Gastroesophageal sphincter (tissue), 4 donors: ENCODE data around the gene B4GALT1. TPM values are rescaled to one million over a fixed set of nuclear protein-coding genes. Genes with fewer than 3 reads are reported as not detected.

ENCODE experiments used
- ATAC-seq: fragments of 150-250 bp; one replicate; pipeline ENCODE4 v1.9.1; 2016; ENCODE audit warnings: mild to moderate bottlenecking, moderate library complexity
- H3K27ac ChIP-seq, 4 donors: fragments of 200-600 bp; sonication (generic) in 3 of 4; 1 replicate in 3 of 4; 2 replicates in 1 of 4; pipeline ENCODE4 v1.5.1; 2016 to 2019
- H3K27me3 ChIP-seq: fragments of 200-600 bp; sonication (generic); one replicate; pipeline ENCODE4 v1.5.1; 2019
- H3K36me3 ChIP-seq, 2 donors: fragments of 200-600 bp; sonication (generic); one replicate each; pipeline ENCODE4 v1.5.1; 2019; ENCODE audit warnings: control low read depth in 1 of 2
- H3K4me1 ChIP-seq, 3 donors: fragments of 200-600 bp; sonication (generic); 1 replicate in 2 of 3; 2 replicates in 1 of 3; pipeline ENCODE4 v1.5.1; 2016 to 2019; ENCODE audit warnings: control low read depth in 2 of 3
- H3K4me3 ChIP-seq, 2 donors: fragments of 200-600 bp; sonication (generic); one replicate each; pipeline ENCODE4 v1.5.1; 2019; ENCODE audit warnings: mild to moderate bottlenecking in 1 of 2, moderate library complexity in 1 of 2
- H3K9me3 ChIP-seq, 3 donors: fragments of 200-600 bp; sonication (generic); one replicate each; pipeline ENCODE4 v1.5.1; 2017 to 2019; ENCODE audit warnings: control low read depth in 2 of 3
- EP300 ChIP-seq: sonication (generic); formaldehyde crosslinking; IDR thresholded peaks from one replicate; pipeline ENCODE4 v1.6.1; 2017; ENCODE audit warnings: antibody characterized with exemption, mild to moderate bottlenecking
- POLR2A ChIP-seq, 2 donors: fragments of 450-650 bp; IDR thresholded peaks; one replicate each; pipeline ENCODE4 v1.6.1; 2017; ENCODE audit warnings: antibody characterized with exemption in 2 of 2, mild to moderate bottlenecking in 2 of 2, moderate library complexity in 1 of 2
- POLR2AphosphoS5 ChIP-seq: sonication (generic); formaldehyde crosslinking; IDR thresholded peaks from one replicate; pipeline ENCODE4 v1.6.1; 2017; ENCODE audit warnings: antibody characterized with exemption
- WGBS, 2 donors: methylation state at CpG; one replicate each; pipeline ENCODE4 v1.1.5; 2018; ENCODE audit warnings: low coverage in 1 of 2; 5-methylcytosine and 5-hydroxymethylcytosine counted together
- total RNA-seq, 4 donors: library from RNA; depleted of rRNA; stranded (reverse); fragments of >200 nt; gene quantifications; one replicate each; pipeline ENCODE4 v1.1.0, GENCODE V29; 2016
- TF ChIP-seq, protein P1 (sequence below), 4 experiments: fragments of 200-600 bp in 2 of 4; fragments of 450-650 bp in 2 of 4; sonication (generic) in 1 of 4; IDR thresholded peaks; one replicate each; pipeline ENCODE4 v1.5.1; 2017 to 2019; ENCODE audit warnings: antibody characterized with exemption in 4 of 4, mild to moderate bottlenecking in 2 of 4, moderate library complexity in 2 of 4

The B4GALT1 gene, protein sequence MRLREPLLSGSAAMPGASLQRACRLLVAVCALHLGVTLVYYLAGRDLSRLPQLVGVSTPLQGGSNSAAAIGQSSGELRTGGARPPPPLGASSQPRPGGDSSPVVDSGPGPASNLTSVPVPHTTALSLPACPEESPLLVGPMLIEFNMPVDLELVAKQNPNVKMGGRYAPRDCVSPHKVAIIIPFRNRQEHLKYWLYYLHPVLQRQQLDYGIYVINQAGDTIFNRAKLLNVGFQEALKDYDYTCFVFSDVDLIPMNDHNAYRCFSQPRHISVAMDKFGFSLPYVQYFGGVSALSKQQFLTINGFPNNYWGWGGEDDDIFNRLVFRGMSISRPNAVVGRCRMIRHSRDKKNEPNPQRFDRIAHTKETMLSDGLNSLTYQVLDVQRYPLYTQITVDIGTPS
- 10 to 100 TPM; 22.9 to 43.3 (median 31.0) TPM for total RNA-seq

DNA sequence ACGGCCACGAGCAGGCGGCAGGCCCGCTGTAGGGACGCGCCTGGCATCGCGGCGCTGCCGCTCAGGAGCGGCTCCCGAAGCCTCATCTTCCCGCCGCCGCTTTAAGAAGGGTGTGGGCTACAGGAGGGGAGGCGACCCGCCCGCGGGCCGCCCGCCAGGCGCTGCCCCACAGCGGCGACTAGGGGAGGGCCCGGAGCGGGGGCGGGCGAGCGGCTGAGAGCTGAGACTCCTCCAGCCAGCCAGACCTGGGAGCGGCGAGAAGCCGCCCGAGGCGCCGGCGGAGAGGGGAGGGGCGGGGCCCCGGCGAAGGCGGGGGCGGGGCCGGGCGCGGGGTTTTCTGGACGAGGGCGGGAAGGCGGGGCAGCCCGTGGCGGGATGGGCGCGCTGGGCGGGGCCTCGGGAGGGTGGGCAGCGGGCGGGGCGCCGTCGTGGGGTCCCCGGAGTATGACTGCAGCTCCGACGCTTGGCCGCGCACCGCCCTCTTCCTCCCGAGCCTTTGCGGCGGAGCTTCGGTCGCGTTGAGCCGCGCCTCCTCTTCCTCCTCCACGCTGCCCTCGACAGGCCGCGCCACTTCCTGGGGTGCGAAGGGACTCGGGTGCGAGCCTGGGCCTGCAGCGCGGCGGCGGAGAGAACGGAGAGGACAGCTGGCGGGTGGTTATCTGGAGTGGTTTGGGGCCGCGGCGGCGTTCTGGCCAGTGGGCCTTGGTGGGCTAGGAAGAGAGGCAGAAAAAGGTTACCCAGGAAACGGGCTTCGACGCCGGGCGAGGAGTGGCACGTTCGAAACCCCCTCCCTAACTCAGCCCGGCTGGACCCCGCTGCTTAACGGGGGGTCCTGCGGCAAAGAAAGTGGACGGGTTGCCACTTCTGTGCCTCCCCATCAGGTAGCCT is at the start of gene B4GALT1:
TSS of gene B4GALT1 (minus strand) at position 253 of the 888 bp plus-strand sequence. CDS start at position 86, 167 bp downstream.
- ATAC-seq: peak; percentile 89
- Histone ChIP-seq H3K36me3 (no peaks in the 10 kb centered on the region), H3K27ac (peak within 1 kb of the TSS; percentile 74 to 97 (median 92)), H3K4me1 (peaks cover 2 to 51% (median 29%) of the 10 kb centered on the region in 3 donors), H3K27me3 (no peaks in the 10 kb centered on the region), H3K9me3 (no peaks in the 10 kb centered on the region), H3K4me3 (peak within 1 kb of the TSS; percentile 73 to 95)
- 0% methylated on average over 5 to 11 of the region's 101 CpGs for WGBS, 2 donors
- peak; percentile 71 for TF ChIP-seq POLR2AphosphoS5
- no peak for TF ChIP-seq EP300
- TF ChIP-seq, protein P1, sequence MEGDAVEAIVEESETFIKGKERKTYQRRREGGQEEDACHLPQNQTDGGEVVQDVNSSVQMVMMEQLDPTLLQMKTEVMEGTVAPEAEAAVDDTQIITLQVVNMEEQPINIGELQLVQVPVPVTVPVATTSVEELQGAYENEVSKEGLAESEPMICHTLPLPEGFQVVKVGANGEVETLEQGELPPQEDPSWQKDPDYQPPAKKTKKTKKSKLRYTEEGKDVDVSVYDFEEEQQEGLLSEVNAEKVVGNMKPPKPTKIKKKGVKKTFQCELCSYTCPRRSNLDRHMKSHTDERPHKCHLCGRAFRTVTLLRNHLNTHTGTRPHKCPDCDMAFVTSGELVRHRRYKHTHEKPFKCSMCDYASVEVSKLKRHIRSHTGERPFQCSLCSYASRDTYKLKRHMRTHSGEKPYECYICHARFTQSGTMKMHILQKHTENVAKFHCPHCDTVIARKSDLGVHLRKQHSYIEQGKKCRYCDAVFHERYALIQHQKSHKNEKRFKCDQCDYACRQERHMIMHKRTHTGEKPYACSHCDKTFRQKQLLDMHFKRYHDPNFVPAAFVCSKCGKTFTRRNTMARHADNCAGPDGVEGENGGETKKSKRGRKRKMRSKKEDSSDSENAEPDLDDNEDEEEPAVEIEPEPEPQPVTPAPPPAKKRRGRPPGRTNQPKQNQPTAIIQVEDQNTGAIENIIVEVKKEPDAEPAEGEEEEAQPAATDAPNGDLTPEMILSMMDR (IDR thresholded peaks at IDR 0.05): peak in 2 of 4 experiments; percentile 13 to 29
- peak; percentile 81 to 90 for TF ChIP-seq POLR2A (IDR thresholded peaks at IDR 0.05)

DNA sequence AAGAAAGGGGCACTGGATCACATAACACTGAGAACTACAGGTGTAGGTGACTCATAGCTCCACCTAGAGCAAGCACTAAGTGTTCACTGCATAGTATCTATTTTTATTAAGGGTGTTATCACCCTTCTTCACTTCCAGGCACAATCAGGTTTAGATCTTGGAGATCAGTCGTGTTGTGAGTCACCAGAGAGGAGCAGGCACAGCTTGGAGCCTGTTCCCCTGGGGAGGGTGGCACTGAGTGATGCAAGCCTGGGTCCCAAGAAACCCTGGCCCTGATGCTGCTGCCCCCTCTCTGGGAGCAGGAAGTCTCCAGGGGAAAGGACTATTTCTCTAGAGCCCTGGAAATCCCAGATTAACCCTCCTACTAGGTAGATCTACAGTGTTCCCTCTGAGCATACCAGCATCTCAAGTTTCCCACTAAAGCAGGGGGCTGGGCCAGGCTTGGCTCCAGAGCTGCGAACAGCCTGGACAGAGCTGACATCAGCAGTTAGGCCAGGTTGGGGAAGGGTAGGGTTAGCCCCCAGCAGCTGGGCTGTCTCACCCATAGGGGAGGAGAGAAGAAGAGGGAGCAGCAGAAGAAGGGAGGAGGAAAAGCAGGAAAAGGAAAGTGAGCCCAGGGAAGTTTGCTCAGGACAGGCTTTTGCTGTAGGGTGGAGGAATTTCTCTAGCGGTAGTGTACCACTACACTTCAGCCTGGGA is 44.7 kb upstream of the B4GALT1 start:
- Histone ChIP-seq H3K4me1 (no peaks in the 10 kb centered on the region), H3K4me3 (no peak overlapping the region), H3K27me3 (no peaks in the 10 kb centered on the region), H3K36me3 (no peaks in the 10 kb centered on the region), H3K9me3 (no peaks in the 10 kb centered on the region), H3K27ac (no peak overlapping the region)
- WGBS, 2 donors: 42% methylated on average over 3 of the region's 3 CpGs; no CpG with 5 or more reads in 1 of the 2 donors
- no peak for TF ChIP-seq POLR2AphosphoS5
- no peak for TF ChIP-seq EP300
- no peak for TF ChIP-seq POLR2A (IDR thresholded peaks at IDR 0.05)
- TF ChIP-seq, protein P1 (IDR thresholded peaks at IDR 0.05): no peak
- no peak for ATAC-seq

DNA sequence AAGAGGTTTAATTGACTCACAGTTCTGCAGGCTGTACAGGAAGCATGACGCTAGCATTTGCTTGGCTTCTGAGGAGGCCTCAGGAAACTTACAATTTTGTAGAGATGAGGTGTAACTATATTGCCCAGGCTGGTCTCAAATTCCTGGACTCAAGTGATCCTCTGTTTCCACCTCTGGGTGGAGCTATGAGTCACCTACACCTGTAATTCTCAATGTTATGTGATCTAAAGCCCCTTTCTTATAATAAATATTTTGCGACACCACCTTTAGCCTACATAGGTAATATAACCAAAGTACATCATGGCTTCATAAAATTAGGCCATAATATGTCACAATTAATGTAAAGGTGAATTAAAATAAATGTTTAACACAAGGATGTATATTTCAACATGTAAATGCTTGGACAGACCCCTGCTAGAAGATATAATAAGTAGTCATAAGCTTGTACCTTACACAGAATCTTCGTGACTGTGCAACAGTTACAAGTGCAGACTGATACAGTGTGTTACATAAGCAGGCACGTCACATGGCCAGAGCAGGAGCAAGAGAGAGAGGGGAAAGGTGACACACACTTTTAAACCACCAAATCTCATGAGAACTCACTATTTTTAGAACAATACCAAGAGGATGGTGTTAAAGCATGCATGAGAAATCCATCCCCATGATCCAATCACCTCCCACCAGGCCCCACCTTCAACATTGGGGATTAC is 43.0 kb upstream of the B4GALT1 start:
- ATAC-seq: no peak
- H3K36me3 ChIP-seq: no peaks in the 10 kb centered on the region
- WGBS, 2 donors: 91 to 100% methylated on average over 4 of the region's 4 CpGs
- no peak for TF ChIP-seq EP300
- TF ChIP-seq POLR2A (IDR thresholded peaks at IDR 0.05): no peak
- no peak for TF ChIP-seq POLR2AphosphoS5
- TF ChIP-seq, protein P1 (IDR thresholded peaks at IDR 0.05): no peak
- H3K4me3 ChIP-seq: no peak overlapping the region
- no peaks in the 10 kb centered on the region for H3K9me3 ChIP-seq
- H3K27me3 ChIP-seq: no peaks in the 10 kb centered on the region
- H3K27ac ChIP-seq: no peak overlapping the region
- H3K4me1 ChIP-seq: no peaks in the 10 kb centered on the region

DNA sequence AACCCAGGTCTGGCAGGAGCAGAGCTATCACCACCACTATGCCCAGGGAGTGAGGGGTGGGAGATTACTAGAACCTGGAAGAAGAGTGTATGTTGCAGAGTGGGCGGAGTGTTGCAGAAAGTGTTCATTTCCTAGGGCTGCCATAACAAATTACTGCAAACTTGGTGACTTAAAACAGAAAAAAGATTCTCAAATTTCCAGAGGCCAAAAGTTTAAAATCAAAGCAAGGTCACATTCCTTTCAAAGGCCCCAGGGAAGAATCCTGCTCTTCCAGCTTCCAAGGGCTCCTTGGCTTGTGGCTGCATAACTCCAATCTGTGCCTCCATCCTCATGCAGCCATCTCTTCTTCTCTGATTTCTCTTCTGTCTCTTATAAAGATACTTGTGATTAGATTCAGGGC is 42.3 kb upstream of the B4GALT1 start:
- no peaks in the 10 kb centered on the region for H3K9me3 ChIP-seq
- no peak overlapping the region for H3K27ac ChIP-seq
- TF ChIP-seq POLR2A (IDR thresholded peaks at IDR 0.05): no peak
- TF ChIP-seq, protein P1 (IDR thresholded peaks at IDR 0.05): no peak
- no peak for TF ChIP-seq POLR2AphosphoS5
- no peak for TF ChIP-seq EP300
- ATAC-seq: no peak
- H3K36me3 ChIP-seq: no peaks in the 10 kb centered on the region
- H3K27me3 ChIP-seq: no peaks in the 10 kb centered on the region
- no peak overlapping the region for H3K4me3 ChIP-seq
- 94% methylated on average over 1 of the region's 1 CpG; no CpG with 5 or more reads in 1 of the 2 donors for whole genome bisulfite sequencing, 2 donors
- no peaks in the 10 kb centered on the region for H3K4me1 ChIP-seq
